Muscle layer of duodenum (tissue), 2 donors: ENCODE measurements around the gene PNPLA2.
A peak's percentile ranks its signal among the peaks of the same experiment; 100 is the strongest.

ENCODE experiments used
- H3K27ac ChIP-seq: one replicate; pipeline ENCODE4 v1.7.0; 2013; ENCODE audit warnings: mild to moderate bottlenecking, low read length
- H3K27me3 ChIP-seq: one replicate; pipeline ENCODE4 v1.7.0; 2013; ENCODE audit warnings: low read depth, mild to moderate bottlenecking, control low read depth, low read length
- H3K36me3 ChIP-seq, 2 donors: one replicate each; pipeline ENCODE4 v1.7.0; 2013; ENCODE audit warnings: low read length in 2 of 2, control low read depth in 1 of 2, mild to moderate bottlenecking in 1 of 2; ENCODE audit not compliant: insufficient read depth in 2 of 2, control insufficient read depth in 1 of 2
- H3K4me1 ChIP-seq, 2 donors: one replicate each; pipeline ENCODE4 v1.7.0; 2013; ENCODE audit warnings: low read length in 2 of 2, mild to moderate bottlenecking in 2 of 2, control low read depth in 1 of 2, moderate library complexity in 1 of 2; ENCODE audit not compliant: insufficient read depth in 2 of 2, control insufficient read depth in 1 of 2
- H3K4me3 ChIP-seq, 2 donors: one replicate each; pipeline ENCODE4 v1.7.0; 2013; ENCODE audit warnings: low read length in 2 of 2, low read depth in 1 of 2, mild to moderate bottlenecking in 1 of 2
- H3K9me3 ChIP-seq, 2 donors: one replicate each; pipeline ENCODE4 v1.7.0; 2013; ENCODE audit warnings: low read length in 2 of 2, control low read depth in 1 of 2, mild to moderate bottlenecking in 1 of 2; ENCODE audit not compliant: control insufficient read depth in 1 of 2
- donor health status: healthy.

The PNPLA2 gene

GRCh38 chr11:855330-855674 lies 36.6 kb downstream of the PNPLA2 start:
- Histone ChIP-seq H3K36me3 (no peaks in the 10 kb centered on the region), H3K27ac (no peak overlapping the region), H3K9me3 (no peaks in the 10 kb centered on the region), H3K4me1 (peaks cover 0 to 31% of the 10 kb centered on the region in 2 donors), H3K27me3 (no peaks in the 10 kb centered on the region), H3K4me3 (no peak overlapping the region)

- H3K27ac ChIP-seq: no peak overlapping the region
- no peak overlapping the region for H3K4me3 ChIP-seq
- H3K27me3 ChIP-seq: no peaks in the 10 kb centered on the region
- H3K9me3 ChIP-seq: no peaks in the 10 kb centered on the region
- no peaks in the 10 kb centered on the region for H3K36me3 ChIP-seq
- peaks cover 0 to 31% of the 10 kb centered on the region in 2 donors for H3K4me1 ChIP-seq
Measured at GRCh38 chr11:855796-856195, 37.1 kb downstream of the PNPLA2 start.

GRCh38 chr11:856397-856796 lies 37.7 kb downstream of the PNPLA2 start:
- H3K4me1 ChIP-seq: peaks cover 0 to 25% of the 10 kb centered on the region in 2 donors
- H3K9me3 ChIP-seq: no peaks in the 10 kb centered on the region
- H3K27ac ChIP-seq: no peak overlapping the region

GRCh38 chr11:858053-858761 lies 39.5 kb downstream of the PNPLA2 start:
- H3K27ac ChIP-seq: no peak overlapping the region
- H3K27me3 ChIP-seq: no peaks in the 10 kb centered on the region
- H3K9me3 ChIP-seq: no peaks in the 10 kb centered on the region
- peaks cover 0 to 22% of the 10 kb centered on the region in 2 donors for H3K4me1 ChIP-seq
- peaks cover 0 to 3% of the 10 kb centered on the region in 2 donors for H3K36me3 ChIP-seq
- H3K4me3 ChIP-seq: no peak overlapping the region

More at GRCh38 chr11:856397-856796, 37.7 kb downstream of the PNPLA2 start:
- H3K4me3 ChIP-seq: no peak overlapping the region
- no peaks in the 10 kb centered on the region for H3K27me3 ChIP-seq
- H3K36me3 ChIP-seq: no peaks in the 10 kb centered on the region

GRCh38 chr11:858762-859339 lies 40.1 kb downstream of the PNPLA2 start:
- H3K9me3 ChIP-seq: no peaks in the 10 kb centered on the region
- no peak overlapping the region for H3K27ac ChIP-seq
- H3K36me3 ChIP-seq: peaks cover 0 to 10% of the 10 kb centered on the region in 2 donors
- H3K27me3 ChIP-seq: no peaks in the 10 kb centered on the region
- peaks cover 0 to 22% of the 10 kb centered on the region in 2 donors for H3K4me1 ChIP-seq
- H3K4me3 ChIP-seq: peak overlapping the region in 1 of 2 donors; percentile 61

- Histone ChIP-seq H3K27ac (no peak overlapping the region), H3K4me3 (peak overlapping the region in 1 of 2 donors; percentile 61), H3K36me3 (peaks cover 0 to 17% of the 10 kb centered on the region in 2 donors), H3K27me3 (no peaks in the 10 kb centered on the region), H3K9me3 (no peaks in the 10 kb centered on the region), H3K4me1 (peaks cover 0 to 22% of the 10 kb centered on the region in 2 donors)
Measured at GRCh38 chr11:859394-860131, 40.8 kb downstream of the PNPLA2 start.

- Histone ChIP-seq H3K4me1 (peaks cover 0 to 22% of the 10 kb centered on the region in 2 donors), H3K36me3 (peaks cover 0 to 25% of the 10 kb centered on the region in 2 donors), H3K4me3 (peak overlapping the region in 1 of 2 donors; percentile 61), H3K27ac (no peak overlapping the region), H3K27me3 (no peaks in the 10 kb centered on the region), H3K9me3 (no peaks in the 10 kb centered on the region)
Measured at GRCh38 chr11:860234-861104, 41.8 kb downstream of the PNPLA2 start.

- no peaks in the 10 kb centered on the region for H3K9me3 ChIP-seq
- H3K36me3 ChIP-seq: peaks cover 0 to 31% of the 10 kb centered on the region in 2 donors
- H3K4me1 ChIP-seq: peaks cover 0 to 22% of the 10 kb centered on the region in 2 donors
- no peak overlapping the region for H3K4me3 ChIP-seq
- H3K27me3 ChIP-seq: no peaks in the 10 kb centered on the region
- H3K27ac ChIP-seq: no peak overlapping the region
Measured at GRCh38 chr11:861105-861479, 42.4 kb downstream of the PNPLA2 start.

GRCh38 chr11:862081-862661 lies 43.5 kb downstream of the PNPLA2 start:
- Histone ChIP-seq H3K27me3 (no peaks in the 10 kb centered on the region), H3K27ac (no peak overlapping the region), H3K9me3 (no peaks in the 10 kb centered on the region), H3K36me3 (peaks cover 0 to 42% of the 10 kb centered on the region in 2 donors), H3K4me3 (no peak overlapping the region), H3K4me1 (peaks cover 0 to 22% of the 10 kb centered on the region in 2 donors)

GRCh38 chr11:862696-863022 lies 43.9 kb downstream of the PNPLA2 start:
- H3K4me1 ChIP-seq: peaks cover 0 to 22% of the 10 kb centered on the region in 2 donors
- H3K9me3 ChIP-seq: no peaks in the 10 kb centered on the region
- H3K27ac ChIP-seq: no peak overlapping the region
- peaks cover 0 to 45% of the 10 kb centered on the region in 2 donors for H3K36me3 ChIP-seq
- no peaks in the 10 kb centered on the region for H3K27me3 ChIP-seq
- no peak overlapping the region for H3K4me3 ChIP-seq
